DMS53 (cell line): ENCODE measurements around the gene CEP164.

Experiments
- DNase-seq: peaks from one replicate; lab custom pipeline; 2025; lab: John Stamatoyannopoulos, UW

Gene CEP164

GRCh38 chr11:117366875-117367274 lies 39.2 kb downstream of the CEP164 start:
- DNase-seq = no peak

- no peak for DNase-seq
These were observed 41.9 kb downstream of the CEP164 start for GRCh38 chr11:117369534-117369933.

- no peak for DNase-seq
These were observed 43.8 kb downstream of the CEP164 start for GRCh38 chr11:117371453-117371852.

GRCh38 chr11:117374316-117375055 lies 46.8 kb downstream of the CEP164 start:
- DNase-seq = no peak

GRCh38 chr11:117375960-117376359 lies 48.3 kb downstream of the CEP164 start:
- DNase-seq = no peak

- DNase-seq = no peak
These were observed 48.9 kb downstream of the CEP164 start for GRCh38 chr11:117376517-117376916.

- no peak for DNase-seq
These were observed 51.6 kb downstream of the CEP164 start for GRCh38 chr11:117378976-117379865.

- no peak for DNase-seq
These were observed 53.0 kb downstream of the CEP164 start for GRCh38 chr11:117380676-117381075.

- DNase-seq = no peak
These were observed 54.1 kb downstream of the CEP164 start for GRCh38 chr11:117381481-117382387.

GRCh38 chr11:117382746-117383145 lies 55.1 kb downstream of the CEP164 start:
- DNase-seq = no peak

- DNase-seq = no peak
These were observed 56.4 kb downstream of the CEP164 start for GRCh38 chr11:117384045-117384444.

GRCh38 chr11:117385471-117385870 lies 57.8 kb downstream of the CEP164 start:
- no peak for DNase-seq

GRCh38 chr11:117385906-117386305 lies 58.3 kb downstream of the CEP164 start:
- no peak for DNase-seq

- no peak for DNase-seq
These were observed 60.5 kb downstream of the CEP164 start for GRCh38 chr11:117387992-117388755.

- no peak for DNase-seq
These were observed 63.1 kb downstream of the CEP164 start for GRCh38 chr11:117390743-117391142.

- DNase-seq = no peak
These were observed 63.5 kb downstream of the CEP164 start for GRCh38 chr11:117391181-117391580.

GRCh38 chr11:117392001-117392690 lies 64.5 kb downstream of the CEP164 start:
- DNase-seq = no peak

GRCh38 chr11:117392979-117393378 lies 65.3 kb downstream of the CEP164 start:
- DNase-seq = no peak

- DNase-seq = no peak
These were observed 66.7 kb downstream of the CEP164 start for GRCh38 chr11:117394221-117394925.

- DNase-seq = no peak
These were observed 67.8 kb downstream of the CEP164 start for GRCh38 chr11:117395476-117395875.
